GM10266 (cell line): ENCODE data around the gene CTSE.

ENCODE experiments used
- DNase-seq: peaks from one replicate; pipeline ENCODE4 v3.0.0; 2012; ENCODE audit errors: extremely low spot score
- TF ChIP-seq, protein P1 (sequence below): IDR thresholded peaks from 2 replicates; pipeline ENCODE4 v1.5.1; 2012; ENCODE audit warnings: mild to moderate bottlenecking, low read depth; ENCODE audit not compliant: control insufficient read depth, insufficient read depth; ENCODE audit errors: missing control alignments

Gene CTSE

DNA sequence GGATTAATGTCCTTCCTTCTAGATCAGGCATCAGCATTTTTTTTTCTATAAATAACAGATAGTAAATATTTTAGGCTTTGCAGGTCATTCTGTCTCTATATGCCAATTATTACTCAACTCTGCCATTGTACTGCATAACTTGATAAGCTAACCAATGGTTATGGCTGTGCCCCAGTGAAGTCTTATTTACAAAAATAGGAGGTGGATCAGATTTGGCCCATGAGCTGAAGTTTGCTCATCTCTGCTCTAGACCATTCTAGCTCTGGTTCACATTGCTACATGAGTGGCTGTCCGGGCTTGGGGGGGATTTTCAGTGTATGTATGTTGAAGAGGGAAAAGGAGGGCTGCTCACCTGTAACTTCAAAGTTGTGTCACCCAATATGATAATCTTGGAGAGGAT, 30.6 kb downstream of the CTSE start:
- TF ChIP-seq, protein P1, sequence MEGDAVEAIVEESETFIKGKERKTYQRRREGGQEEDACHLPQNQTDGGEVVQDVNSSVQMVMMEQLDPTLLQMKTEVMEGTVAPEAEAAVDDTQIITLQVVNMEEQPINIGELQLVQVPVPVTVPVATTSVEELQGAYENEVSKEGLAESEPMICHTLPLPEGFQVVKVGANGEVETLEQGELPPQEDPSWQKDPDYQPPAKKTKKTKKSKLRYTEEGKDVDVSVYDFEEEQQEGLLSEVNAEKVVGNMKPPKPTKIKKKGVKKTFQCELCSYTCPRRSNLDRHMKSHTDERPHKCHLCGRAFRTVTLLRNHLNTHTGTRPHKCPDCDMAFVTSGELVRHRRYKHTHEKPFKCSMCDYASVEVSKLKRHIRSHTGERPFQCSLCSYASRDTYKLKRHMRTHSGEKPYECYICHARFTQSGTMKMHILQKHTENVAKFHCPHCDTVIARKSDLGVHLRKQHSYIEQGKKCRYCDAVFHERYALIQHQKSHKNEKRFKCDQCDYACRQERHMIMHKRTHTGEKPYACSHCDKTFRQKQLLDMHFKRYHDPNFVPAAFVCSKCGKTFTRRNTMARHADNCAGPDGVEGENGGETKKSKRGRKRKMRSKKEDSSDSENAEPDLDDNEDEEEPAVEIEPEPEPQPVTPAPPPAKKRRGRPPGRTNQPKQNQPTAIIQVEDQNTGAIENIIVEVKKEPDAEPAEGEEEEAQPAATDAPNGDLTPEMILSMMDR, result no peak
- no peak for DNase-seq

DNA sequence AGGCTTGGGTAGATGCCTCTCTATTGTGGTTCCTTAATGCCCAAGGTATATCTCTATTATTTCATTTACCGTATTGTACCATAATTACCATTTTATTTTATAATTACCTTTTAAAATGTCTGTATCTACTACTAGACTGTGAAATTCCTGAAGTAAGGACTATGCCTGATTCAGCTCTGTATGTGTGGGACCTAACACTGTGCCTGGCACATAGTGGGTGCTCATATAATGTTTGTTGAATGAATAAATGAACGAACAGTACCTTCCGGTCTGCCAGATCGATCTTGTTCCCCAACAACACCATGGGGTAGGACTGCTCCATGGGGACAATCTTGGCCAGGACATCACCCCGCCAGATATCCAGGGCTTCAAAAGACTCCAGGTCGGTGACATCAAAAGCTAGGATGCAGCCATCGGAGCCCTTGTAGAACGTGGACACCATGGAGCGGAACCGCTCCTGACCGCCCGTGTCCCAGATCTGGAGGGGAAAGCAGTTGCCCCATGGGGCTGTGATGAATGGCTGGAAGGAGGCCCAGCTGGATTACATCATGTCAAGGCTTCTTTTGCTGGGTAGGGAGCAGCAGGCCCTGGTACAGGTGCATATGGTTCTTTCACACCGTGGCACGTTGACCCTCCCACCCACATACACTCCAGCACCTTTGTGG, 31.3 kb downstream of the CTSE start:
- TF ChIP-seq, protein P1, result no peak
- no peak for DNase-seq

- TF ChIP-seq, protein P1, result no peak
- DNase-seq, result no peak
Measured at GRCh38 chr1:205991237-205991636, 32.5 kb downstream of the CTSE start.

GRCh38 chr1:205990226-205990625, 33.5 kb downstream of the CTSE start:
- DNase-seq, result no peak
- TF ChIP-seq, protein P1, result no peak

- TF ChIP-seq, protein P1, result no peak
- DNase-seq, result no peak
Measured at GRCh38 chr1:205989786-205990185, 33.9 kb downstream of the CTSE start.

GRCh38 chr1:205988585-205988995, 35.1 kb downstream of the CTSE start:
- TF ChIP-seq, protein P1, result no peak
- DNase-seq, result no peak

DNA sequence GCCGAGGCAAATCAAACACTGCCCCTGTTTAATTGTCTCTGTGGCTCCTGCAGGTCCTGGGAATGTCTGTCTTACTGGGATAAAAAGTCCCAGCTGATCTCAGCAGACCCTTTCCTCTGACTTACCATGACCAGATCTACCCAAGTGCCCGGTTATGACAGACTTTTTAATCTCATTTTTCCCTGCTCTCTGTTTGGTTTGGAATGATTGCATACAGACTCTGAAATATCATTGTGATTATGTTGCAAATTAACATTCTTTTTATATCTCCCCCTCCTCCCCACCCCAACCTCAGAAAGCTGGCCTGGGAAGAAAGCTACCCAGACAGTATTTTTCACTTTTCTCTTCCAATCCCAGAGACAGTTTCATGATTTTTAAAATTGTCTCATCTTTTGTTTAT, 36.8 kb downstream of the CTSE start:
- TF ChIP-seq, protein P1, result no peak
- no peak for DNase-seq
